HG02623 (cell line): ENCODE results near the gene ATPAF1.
"Not testable (repeated sequence)": the region's sequence is repeated elsewhere in the genome, so short reads cannot be mapped to it uniquely, and the experiment has no call there.

ENCODE experiments used
- ATAC-seq: cut with Tn5 transposase; IDR thresholded peaks from one replicate; pipeline ENCODE4 v1.9.1; 2021; ENCODE audit warnings: moderate library complexity; ENCODE audit not compliant: unreplicated experiment

ATPAF1 gene

GRCh38 chr1:46681333-46682034 is 13.3 kb upstream of the ATPAF1 start:
- no peak for ATAC-seq

GRCh38 chr1:46679789-46680573 is 11.8 kb upstream of the ATPAF1 start:
- ATAC-seq = no peak

- no peak for ATAC-seq
Measured at GRCh38 chr1:46677339-46677738, 9.2 kb upstream of the ATPAF1 start.

GRCh38 chr1:46676531-46676930 is 8.4 kb upstream of the ATPAF1 start:
- no peak for ATAC-seq

- ATAC-seq = peak; percentile 78
Measured at GRCh38 chr1:46675549-46676314, 7.6 kb upstream of the ATPAF1 start.

- no peak for ATAC-seq
Measured at GRCh38 chr1:46673749-46674182, 5.6 kb upstream of the ATPAF1 start.

- no peak for ATAC-seq
Measured at GRCh38 chr1:46672696-46673095, 4.5 kb upstream of the ATPAF1 start.

GRCh38 chr1:46671554-46671953 is 3.4 kb upstream of the ATPAF1 start, which contains the start of gene TEX38:
Gene TEX38, plus strand, starts transcription at chr1:46671854. Its CDS starts 81 bp downstream, at chr1:46671935.
- ATAC-seq = no peak

- no peak for ATAC-seq
Measured at GRCh38 chr1:46670134-46670533, 2.0 kb upstream of the ATPAF1 start.

- ATAC-seq = no peak
Measured at GRCh38 chr1:46665983-46666382, 2.2 kb downstream of the ATPAF1 start.

GRCh38 chr1:46662919-46663318 is 5.2 kb downstream of the ATPAF1 start:
- not testable (repeated sequence) for ATAC-seq

GRCh38 chr1:46660116-46660515 is 8.0 kb downstream of the ATPAF1 start:
- ATAC-seq = not testable (repeated sequence)

- ATAC-seq = no peak
Measured at GRCh38 chr1:46659307-46659870, 8.8 kb downstream of the ATPAF1 start.

- ATAC-seq = no peak
Measured at GRCh38 chr1:46657775-46658174, 10.4 kb downstream of the ATPAF1 start.

GRCh38 chr1:46656643-46657042 is 11.5 kb downstream of the ATPAF1 start:
- ATAC-seq = no peak

- ATAC-seq = no peak
Measured at GRCh38 chr1:46655848-46656247, 12.3 kb downstream of the ATPAF1 start.

GRCh38 chr1:46654698-46655097 is 13.5 kb downstream of the ATPAF1 start:
- ATAC-seq = not testable (repeated sequence)

- no peak for ATAC-seq
Measured at GRCh38 chr1:46654012-46654411, 14.2 kb downstream of the ATPAF1 start.

- no peak for ATAC-seq
Measured at GRCh38 chr1:46653405-46653958, 14.7 kb downstream of the ATPAF1 start.

GRCh38 chr1:46652321-46653100 is 15.7 kb downstream of the ATPAF1 start:
- ATAC-seq = no peak
